Liver (tissue), 3 donors: ENCODE results near the gene ANKZF1.

Experiments
- FOXA2 ChIP-seq: IDR thresholded peaks from 2 replicates; pipeline ENCODE4 v1.6.1; 2016; ENCODE audit warnings: antibody characterized with exemption
- GABPA ChIP-seq, 2 donors: IDR thresholded peaks in 1 of 2; conservative IDR thresholded peaks in 1 of 2; 2 replicates each; pipeline ENCODE4 v1.6.1; 2016; ENCODE audit warnings: antibody characterized with exemption in 2 of 2, mild to moderate bottlenecking in 1 of 2, moderate library complexity in 1 of 2
- HNF4G ChIP-seq: IDR thresholded peaks from 2 replicates; pipeline ENCODE4 v1.6.1; 2016; ENCODE audit warnings: antibody characterized with exemption
- JUND ChIP-seq, 2 donors: IDR thresholded peaks; 2 replicates each; pipeline ENCODE4 v1.6.1; 2016; ENCODE audit warnings: antibody characterized with exemption in 2 of 2
- RAD21 ChIP-seq, 2 donors: IDR thresholded peaks; 2 replicates each; pipeline ENCODE4 v1.6.1; 2016; ENCODE audit warnings: antibody characterized with exemption in 2 of 2, mild to moderate bottlenecking in 2 of 2
- REST ChIP-seq: IDR thresholded peaks from 2 replicates; pipeline ENCODE4 v1.6.1; 2016; ENCODE audit warnings: antibody characterized with exemption, mild to moderate bottlenecking
- RXRA ChIP-seq, 2 donors: IDR thresholded peaks; 2 replicates each; pipeline ENCODE4 v1.6.1; 2017 to 2018; ENCODE audit warnings: antibody characterized with exemption in 2 of 2, mild to moderate bottlenecking in 1 of 2
- SP1 ChIP-seq: IDR thresholded peaks from 2 replicates; pipeline ENCODE4 v1.6.1; 2018; ENCODE audit warnings: antibody characterized with exemption, mild to moderate bottlenecking
- TF ChIP-seq, protein P1 (sequence below): fragments of 150-350 bp; IDR thresholded peaks from 2 replicates; pipeline ENCODE4 v1.5.1; 2017; ENCODE audit warnings: improper control_type of control experiment, low read depth, low read length; ENCODE audit not compliant: missing input control
- donor health status: healthy.
- donor health status: healthy.

DNA sequence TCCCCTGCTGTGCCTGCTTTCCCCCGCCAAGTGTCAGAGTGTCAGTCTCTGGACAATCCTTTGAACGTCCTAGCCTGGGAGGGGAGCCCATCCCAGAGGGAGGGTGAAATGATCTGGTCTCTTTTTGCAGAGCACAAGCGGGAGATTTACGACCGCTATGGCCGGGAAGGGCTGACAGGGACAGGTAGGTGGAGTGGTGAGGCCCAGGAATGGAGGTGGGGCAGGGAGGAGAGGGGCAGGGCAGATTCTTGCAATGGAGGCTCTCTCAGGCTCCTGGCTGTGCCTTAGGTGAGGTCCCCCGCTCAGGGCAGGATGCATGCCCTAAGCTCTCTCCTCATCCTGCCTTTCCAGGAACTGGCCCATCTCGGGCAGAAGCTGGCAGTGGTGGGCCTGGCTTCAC, 52.0 kb downstream of the ANKZF1 start:
- TF ChIP-seq HNF4G (no peak), JUND (IDR thresholded peaks at IDR 0.05) (no peak), RXRA (IDR thresholded peaks at IDR 0.05) (no peak), REST (no peak), GABPA (IDR thresholded peaks at IDR 0.05 in 1 of 2, conservative IDR thresholded peaks at IDR 0.05 in 1 of 2) (no peak), FOXA2 (no peak), SP1 (no peak), RAD21 (IDR thresholded peaks at IDR 0.05) (no peak)
- TF ChIP-seq, protein P1, sequence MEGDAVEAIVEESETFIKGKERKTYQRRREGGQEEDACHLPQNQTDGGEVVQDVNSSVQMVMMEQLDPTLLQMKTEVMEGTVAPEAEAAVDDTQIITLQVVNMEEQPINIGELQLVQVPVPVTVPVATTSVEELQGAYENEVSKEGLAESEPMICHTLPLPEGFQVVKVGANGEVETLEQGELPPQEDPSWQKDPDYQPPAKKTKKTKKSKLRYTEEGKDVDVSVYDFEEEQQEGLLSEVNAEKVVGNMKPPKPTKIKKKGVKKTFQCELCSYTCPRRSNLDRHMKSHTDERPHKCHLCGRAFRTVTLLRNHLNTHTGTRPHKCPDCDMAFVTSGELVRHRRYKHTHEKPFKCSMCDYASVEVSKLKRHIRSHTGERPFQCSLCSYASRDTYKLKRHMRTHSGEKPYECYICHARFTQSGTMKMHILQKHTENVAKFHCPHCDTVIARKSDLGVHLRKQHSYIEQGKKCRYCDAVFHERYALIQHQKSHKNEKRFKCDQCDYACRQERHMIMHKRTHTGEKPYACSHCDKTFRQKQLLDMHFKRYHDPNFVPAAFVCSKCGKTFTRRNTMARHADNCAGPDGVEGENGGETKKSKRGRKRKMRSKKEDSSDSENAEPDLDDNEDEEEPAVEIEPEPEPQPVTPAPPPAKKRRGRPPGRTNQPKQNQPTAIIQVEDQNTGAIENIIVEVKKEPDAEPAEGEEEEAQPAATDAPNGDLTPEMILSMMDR: no peak
